Upper lobe of left lung (tissue), 4 donors: Measurements from ENCODE around the gene DUSP23.

Experiments
- POLR2A ChIP-seq, 4 donors: fragments of 450-650 bp; IDR thresholded peaks; one replicate each; pipeline ENCODE4 v1.5.1; 2016 to 2017; ENCODE audit warnings: antibody characterized with exemption in 4 of 4, mild to moderate bottlenecking in 2 of 4
- TF ChIP-seq, protein P1 (sequence below), 6 experiments: fragments of 450-650 bp in 4 of 6; fragments of 200-600 bp in 2 of 6; sonication (generic) in 2 of 6; IDR thresholded peaks; one replicate each; pipeline ENCODE4 v1.5.1; 2016 to 2019; ENCODE audit warnings: antibody characterized with exemption in 6 of 6

DNA sequence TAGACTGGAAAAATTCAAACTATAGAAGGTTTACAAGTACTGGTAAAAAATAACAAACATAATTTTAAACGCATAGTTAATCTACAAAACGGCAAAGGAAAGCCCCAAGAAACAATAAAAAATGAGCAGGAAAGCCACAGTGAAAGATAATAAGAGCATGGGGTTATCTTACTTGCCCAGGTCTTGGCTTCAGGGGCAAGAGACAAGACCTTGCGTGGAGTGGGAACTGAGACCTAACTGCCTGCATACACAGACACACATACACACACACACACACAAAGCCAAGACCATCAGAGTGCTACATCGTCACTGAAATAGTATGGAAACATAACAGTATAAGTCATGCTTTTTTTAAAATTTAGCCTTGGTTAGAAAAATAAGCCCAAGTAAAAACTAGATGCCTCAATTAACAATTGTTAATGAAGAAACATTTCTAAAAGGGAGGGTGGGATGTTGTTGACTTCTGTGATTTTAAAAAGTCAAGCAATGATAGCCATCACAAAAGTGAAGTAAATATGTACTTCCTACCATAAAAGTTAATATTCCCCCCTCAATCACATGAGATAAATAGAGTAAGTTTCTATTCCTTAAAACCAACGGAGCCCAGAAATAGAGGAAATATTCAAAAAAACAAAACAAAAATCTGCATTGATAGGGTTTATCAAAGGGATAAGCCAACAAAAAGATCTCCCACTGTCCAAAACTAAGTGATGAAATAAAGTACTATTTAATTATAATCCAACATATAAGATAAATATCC lies 36.9 kb upstream of the DUSP23 start:
- no peak for TF ChIP-seq POLR2A (IDR thresholded peaks at IDR 0.05)
- TF ChIP-seq, protein P1, sequence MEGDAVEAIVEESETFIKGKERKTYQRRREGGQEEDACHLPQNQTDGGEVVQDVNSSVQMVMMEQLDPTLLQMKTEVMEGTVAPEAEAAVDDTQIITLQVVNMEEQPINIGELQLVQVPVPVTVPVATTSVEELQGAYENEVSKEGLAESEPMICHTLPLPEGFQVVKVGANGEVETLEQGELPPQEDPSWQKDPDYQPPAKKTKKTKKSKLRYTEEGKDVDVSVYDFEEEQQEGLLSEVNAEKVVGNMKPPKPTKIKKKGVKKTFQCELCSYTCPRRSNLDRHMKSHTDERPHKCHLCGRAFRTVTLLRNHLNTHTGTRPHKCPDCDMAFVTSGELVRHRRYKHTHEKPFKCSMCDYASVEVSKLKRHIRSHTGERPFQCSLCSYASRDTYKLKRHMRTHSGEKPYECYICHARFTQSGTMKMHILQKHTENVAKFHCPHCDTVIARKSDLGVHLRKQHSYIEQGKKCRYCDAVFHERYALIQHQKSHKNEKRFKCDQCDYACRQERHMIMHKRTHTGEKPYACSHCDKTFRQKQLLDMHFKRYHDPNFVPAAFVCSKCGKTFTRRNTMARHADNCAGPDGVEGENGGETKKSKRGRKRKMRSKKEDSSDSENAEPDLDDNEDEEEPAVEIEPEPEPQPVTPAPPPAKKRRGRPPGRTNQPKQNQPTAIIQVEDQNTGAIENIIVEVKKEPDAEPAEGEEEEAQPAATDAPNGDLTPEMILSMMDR (IDR thresholded peaks at IDR 0.05): no peak
